ENCODE results near the gene ASXL2.

ASXL2 gene

DNA sequence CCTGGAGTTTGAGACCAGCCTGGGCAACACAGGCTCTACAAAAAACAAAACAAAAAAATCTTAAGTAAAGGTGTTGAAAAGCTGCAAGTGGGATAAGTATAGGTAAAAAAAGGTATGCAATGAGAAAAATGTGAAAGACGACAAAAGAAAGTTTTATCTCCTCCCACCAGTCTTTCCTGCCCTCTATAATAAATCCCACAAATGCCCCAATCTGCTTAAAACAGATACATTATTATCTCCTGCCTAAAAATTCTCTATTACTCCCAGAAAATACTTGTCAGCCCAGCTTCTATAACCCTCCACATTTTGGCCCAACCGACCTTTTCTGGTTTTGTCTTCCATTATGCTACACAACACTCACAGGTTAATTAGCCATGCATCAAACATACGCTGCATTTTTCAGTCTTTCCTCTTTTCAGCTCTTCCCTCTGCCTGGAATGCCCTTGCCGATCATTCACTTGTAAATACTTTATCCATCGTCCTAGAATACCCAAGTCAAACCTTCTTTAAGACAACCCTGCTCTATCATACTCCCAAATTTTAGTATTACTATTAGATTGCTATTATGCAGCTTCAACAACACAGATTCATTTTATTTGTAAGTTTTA lies 10.8 kb downstream of the ASXL2 start:
- no peak for TF ChIP-seq CTCF (IDR thresholded peaks at IDR 0.05)

- no peak for TF ChIP-seq CTCF (IDR thresholded peaks at IDR 0.05)
These were observed 21.9 kb downstream of the ASXL2 start for GRCh38 chr2:25856377-25856776.

DNA sequence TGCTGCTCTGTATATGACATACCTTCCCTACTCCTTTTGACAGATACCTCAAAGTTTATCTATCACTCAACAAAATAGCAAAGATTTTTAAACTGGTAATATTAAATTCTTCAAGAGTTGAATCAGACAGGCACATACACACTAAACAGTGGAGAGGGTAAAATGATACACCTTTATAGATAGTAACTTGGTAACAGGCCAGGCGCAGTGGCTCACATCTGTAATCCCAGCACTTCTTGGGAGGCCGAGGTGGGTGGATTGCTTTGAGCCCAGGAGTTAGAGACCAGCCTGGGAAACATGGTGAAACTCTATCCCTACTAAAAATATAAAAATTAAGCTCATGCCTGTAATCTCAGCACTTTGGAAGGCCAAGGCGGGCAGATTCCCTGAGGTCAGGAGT lies 23.2 kb downstream of the ASXL2 start:
- no peak for TF ChIP-seq CTCF (IDR thresholded peaks at IDR 0.05)

GRCh38 chr2:25854613-25855012 lies 23.7 kb downstream of the ASXL2 start:
- no peak for TF ChIP-seq CTCF (IDR thresholded peaks at IDR 0.05)

GRCh38 chr2:25853038-25853638 lies 25.1 kb downstream of the ASXL2 start:
- TF ChIP-seq CTCF (IDR thresholded peaks at IDR 0.05): no peak

DNA sequence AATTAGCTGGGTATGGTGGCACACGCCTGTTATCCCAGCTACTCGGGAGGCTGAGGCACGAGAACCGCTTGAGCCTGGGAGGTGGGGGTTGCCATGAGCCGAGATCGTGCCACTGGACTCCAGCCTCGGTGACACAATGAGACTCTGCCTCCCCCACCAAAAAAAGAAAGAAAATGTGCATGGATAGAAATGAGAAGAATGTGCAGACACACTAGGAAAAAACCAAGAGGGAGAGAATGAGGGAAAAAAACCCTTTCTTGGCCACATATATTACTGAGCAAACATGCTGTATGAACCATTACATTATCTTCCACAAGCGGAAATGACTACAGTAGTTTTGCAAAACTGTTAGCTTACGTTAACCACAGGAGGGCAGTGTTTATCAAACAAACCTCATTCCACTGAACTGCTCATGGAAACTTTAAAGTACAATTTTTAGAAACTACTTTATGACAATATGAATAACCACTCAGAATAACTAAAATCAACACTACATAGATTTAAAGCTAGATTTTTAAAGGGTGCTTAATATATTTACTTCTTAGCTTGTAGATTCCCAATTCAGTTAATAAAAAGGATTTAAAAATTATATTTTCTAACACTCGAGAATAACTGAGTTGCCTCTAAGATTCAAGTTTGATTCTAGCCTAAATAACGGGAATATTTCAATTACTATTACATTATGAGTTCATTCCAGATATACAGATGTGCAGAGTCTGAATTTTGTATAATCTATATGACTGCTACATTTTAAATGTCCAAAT lies 26.4 kb downstream of the ASXL2 start:
- peak; percentile 67; the same call in 1 of the 2 replicates for TF ChIP-seq CTCF (IDR thresholded peaks at IDR 0.05)

- TF ChIP-seq CTCF (IDR thresholded peaks at IDR 0.05): no peak
These were observed 32.3 kb downstream of the ASXL2 start for GRCh38 chr2:25845843-25846505.
